HG02763 (cell line): ENCODE data around the gene ANKRD36C.
A peak's percentile ranks its signal among the peaks of the same experiment; 100 is the strongest.
"Not testable (repeated sequence)": the region's sequence is repeated elsewhere in the genome, so short reads cannot be mapped to it uniquely, and the experiment has no call there.

Source experiments
- ATAC-seq: cut with Tn5 transposase; IDR thresholded peaks from one replicate; pipeline ENCODE4 v1.9.1; 2021; ENCODE audit warnings: mild to moderate bottlenecking, moderate library complexity; ENCODE audit not compliant: unreplicated experiment

The ANKRD36C gene

DNA sequence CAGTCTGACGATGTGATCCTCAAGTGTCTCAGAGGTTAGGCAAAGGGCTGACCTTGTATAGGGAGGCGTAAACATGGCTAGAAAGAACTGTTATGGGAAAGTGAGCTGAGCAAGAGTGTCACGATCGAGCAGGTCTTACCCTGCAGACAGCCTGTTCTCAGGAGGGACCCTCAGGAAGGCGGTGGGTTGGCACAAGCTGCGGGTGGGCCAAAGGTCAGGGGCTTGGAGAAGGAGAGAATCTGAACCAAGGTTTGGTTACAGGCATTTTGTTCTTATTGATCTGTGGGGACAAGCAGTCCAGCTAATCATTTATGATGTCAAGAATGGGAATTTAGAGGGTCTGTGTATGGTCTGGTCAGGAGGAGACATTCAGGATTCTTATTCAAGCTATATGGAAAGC, 16.4 kb upstream of the ANKRD36C start:
- not testable (repeated sequence) for ATAC-seq

- not testable (repeated sequence) for ATAC-seq
These were observed 14.6 kb upstream of the ANKRD36C start for GRCh38 chr2:96006248-96006647.

DNA sequence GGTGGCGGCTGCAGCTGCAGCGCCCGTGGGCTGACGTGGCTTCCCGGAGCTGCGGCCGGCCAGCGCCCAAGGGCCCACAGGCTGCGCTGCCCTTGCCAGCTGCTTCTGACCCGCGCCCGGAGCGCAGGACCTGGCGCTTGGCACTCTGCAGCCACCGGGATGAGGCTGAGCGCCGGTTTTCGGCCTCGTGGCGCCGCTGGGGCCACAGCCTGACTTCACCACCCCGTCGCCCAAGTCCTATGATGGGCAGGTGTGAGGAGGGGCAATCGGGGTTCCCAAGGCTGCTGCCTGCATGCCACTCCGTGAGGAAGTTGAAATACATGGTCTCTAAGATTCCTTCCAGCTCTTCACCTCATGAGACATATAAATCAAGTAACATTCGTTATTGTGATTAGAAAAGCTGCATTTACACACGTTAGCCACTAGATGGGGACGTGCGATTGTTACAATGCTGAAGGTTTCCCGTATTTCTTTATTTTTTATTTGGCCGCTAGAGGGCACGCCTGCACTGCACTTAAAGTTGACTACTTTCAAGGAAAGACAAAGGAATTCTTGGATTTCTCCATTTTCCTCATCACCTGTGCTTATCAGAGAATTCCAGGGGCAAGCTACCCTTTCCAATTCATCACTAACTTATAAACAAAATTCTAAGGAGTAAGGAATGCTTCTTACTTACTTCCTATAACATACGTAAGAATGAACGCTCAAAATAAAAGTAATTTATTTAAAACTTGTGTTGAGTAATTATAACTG, 1.1 kb upstream of the ANKRD36C start:
- ATAC-seq, result peak; percentile 34

DNA sequence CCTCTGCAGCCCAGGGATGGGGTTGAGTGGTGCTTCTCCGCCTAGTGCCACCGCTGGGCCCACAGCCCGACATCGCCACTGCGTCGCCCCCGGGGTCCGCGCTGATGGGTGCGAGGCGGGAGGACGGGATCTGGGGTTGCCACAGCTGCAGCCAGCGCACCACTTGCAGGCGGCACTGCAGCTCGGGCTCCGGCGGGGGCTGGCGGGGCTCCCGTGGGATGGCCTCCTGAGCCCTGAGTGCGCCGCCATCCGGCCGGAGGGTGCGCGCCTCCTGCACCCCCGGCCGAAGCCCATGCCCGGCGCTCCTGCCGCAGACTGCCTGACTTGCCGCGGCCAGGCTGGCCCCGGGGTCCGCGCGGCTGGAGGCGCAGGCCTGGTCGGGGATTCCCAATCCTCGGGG, 478 bp upstream of the ANKRD36C start:
- peak; percentile 44 for ATAC-seq

- not testable (repeated sequence) for ATAC-seq
These were observed 740 bp downstream of the ANKRD36C start for GRCh38 chr2:95990884-95991283.

GRCh38 chr2:95951662-95952061, 40.0 kb downstream of the ANKRD36C start:
- ATAC-seq, result not testable (repeated sequence)

GRCh38 chr2:95948039-95948438, 43.6 kb downstream of the ANKRD36C start:
- not testable (repeated sequence) for ATAC-seq

DNA sequence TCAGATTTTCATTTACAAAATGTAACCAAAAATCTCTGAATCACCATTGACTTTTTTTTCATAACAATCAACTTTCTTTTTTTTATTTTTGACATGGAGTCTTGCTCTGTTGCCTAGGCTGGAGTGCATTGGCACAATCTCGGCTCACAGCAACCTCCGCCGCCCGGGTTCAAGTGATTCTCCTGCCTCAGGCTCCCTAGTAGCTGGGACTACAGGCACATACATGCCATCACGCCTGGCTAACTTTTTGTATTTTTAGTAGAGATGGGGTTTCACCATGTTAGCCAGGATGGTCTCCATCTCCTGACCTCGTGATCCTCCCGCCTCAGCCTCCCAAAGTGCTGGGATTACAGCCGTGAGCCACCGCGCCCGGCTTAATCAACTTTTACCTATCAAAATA, 51.7 kb downstream of the ANKRD36C start:
- ATAC-seq, result not testable (repeated sequence)

- ATAC-seq, result not testable (repeated sequence)
These were observed 60.9 kb downstream of the ANKRD36C start for GRCh38 chr2:95930740-95931139.

GRCh38 chr2:95917007-95917406, 74.6 kb downstream of the ANKRD36C start:
- ATAC-seq, result not testable (repeated sequence)

GRCh38 chr2:95915131-95915530, 76.5 kb downstream of the ANKRD36C start:
- ATAC-seq, result not testable (repeated sequence)

DNA sequence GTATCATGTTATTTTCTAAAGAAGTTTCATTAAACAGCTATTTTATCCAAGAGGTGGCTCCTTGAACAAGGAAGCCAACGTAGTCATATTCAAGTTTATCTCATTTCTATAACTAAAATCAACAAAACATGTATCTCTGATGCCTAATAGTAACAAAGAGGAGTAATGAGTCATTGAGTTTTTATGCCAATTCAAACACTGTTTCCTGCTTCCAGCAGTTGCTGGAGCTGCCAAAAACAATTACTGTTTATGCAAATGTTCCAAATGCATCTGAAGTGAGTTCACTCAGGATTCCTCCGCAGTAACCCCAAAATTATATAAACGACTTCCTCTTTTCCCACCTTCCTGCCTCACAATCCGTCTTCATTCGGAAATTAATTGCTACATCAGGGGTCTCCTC, 80.2 kb downstream of the ANKRD36C start:
- ATAC-seq, result not testable (repeated sequence)

GRCh38 chr2:95894443-95894842, 97.2 kb downstream of the ANKRD36C start:
- ATAC-seq, result not testable (repeated sequence)

- not testable (repeated sequence) for ATAC-seq
These were observed 123.7 kb downstream of the ANKRD36C start for GRCh38 chr2:95867929-95868328.

DNA sequence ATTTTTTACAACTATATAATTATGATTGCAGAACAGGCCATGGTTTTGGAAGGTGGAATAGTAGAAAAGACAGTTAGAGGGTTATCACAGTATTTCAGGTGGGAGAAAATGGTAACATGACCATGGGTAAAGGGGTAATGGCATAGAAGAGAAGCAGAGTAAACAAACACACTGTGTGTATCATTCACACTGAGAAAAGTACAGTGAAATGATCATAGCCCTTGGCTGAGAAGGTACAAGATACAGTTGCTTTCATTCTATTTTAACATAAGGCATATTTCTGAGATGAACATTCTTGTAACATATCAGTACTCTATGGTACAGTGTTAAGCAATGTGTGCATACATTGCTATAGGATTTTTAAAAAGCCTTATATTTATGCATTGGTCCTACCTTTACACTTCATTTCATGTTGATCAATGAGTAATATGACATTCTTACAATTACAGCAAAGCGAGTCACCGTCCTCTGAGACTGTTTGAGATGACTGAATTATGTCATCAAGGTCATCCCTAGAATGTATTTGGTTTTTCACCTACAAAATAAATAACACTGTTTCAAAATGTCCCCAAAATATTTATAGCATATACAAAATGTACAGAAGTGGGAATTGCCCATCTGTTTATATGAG, 124.5 kb downstream of the ANKRD36C start:
- not testable (repeated sequence) for ATAC-seq

DNA sequence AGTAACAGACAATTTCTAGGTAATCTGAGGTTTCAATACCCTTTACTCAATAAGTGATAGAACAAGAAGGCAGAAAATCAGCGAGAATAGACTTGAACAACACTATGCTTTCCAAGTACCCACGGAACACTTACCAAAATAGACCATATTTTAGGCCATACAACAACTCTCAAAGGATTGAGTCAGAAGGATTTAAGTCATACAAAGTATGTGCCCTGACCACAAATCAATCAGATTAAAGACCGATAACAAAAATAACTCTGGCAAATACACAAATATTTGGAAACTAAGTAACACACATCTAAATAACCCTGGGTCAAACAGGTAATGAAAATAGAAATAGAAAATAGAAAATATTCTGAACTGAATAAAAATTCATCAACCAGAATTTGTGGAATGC, 129.5 kb downstream of the ANKRD36C start:
- ATAC-seq, result not testable (repeated sequence)

- no peak for ATAC-seq
These were observed 155.5 kb downstream of the ANKRD36C start for GRCh38 chr2:95836151-95836550.

- ATAC-seq, result not testable (repeated sequence)
These were observed 157.3 kb downstream of the ANKRD36C start for GRCh38 chr2:95834077-95835013.

DNA sequence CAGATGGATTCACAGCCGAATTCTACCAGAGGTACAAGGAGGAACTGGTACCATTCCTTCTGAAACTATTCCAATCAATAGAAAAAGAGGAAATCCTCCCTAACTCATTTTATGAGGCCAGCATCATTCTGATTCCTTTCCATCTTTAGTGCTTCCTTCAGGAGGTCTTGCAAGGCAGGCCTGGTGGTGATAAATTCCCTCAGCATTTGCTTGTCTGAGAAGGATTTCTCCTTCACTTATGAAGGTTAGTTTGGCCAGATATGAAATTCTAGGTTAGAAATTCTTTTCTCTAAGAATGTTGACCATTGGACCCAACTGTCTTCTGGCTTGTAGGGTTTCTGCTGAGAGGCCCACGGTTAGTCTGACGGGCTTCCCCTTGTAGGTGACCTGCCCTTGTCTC, 167.4 kb downstream of the ANKRD36C start:
- ATAC-seq, result not testable (repeated sequence)

DNA sequence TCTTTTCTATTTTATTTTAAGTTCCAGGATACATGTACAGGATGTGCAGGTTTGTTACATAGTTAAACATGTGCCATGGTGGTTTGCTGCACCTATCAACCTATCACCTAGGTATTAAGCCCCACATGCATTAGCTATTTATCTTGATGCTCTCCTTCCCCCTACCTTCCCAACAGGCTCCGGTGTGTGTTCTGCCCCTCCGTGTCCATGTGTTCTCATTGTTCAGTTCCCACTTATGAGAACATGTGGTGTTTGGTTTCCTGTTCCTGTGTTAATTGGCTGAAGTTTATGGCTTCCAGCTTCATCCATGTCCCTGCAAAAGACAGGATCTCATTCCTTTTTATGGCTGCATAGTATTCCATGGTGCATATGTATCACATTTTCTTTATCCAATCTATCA, 174.1 kb downstream of the ANKRD36C start:
- ATAC-seq, result not testable (repeated sequence)

DNA sequence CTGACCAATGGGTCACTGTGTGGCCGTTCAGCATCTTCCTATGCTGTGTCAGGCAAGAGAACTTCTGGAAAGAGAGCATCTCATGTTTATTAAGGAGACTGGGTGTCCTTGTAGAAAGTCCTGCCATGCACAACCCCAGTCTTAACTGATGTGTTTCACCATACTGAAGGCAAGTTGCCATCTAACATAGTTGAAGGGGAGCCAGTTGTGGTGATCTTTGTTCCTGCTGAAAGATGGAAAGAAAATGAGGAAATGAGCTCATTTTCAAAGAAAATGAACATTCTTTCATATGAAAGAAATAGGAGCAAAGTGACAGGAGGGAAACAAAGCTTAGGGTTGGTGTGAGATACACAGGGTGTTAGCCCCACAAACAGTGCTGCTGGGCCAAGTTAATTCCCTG, 178.3 kb downstream of the ANKRD36C start:
- not testable (repeated sequence) for ATAC-seq
